B cell (primary cell): ENCODE results near the gene ODC1. TPM values are rescaled to one million over a fixed set of nuclear protein-coding genes. Genes with fewer than 3 reads are reported as not detected.

ENCODE experiments used
- ATAC-seq: fragments of 200-7000 bp; cut with Tn5 transposase; one replicate; pipeline ENCODE4 v1.10.0; 2021; ENCODE audit warnings: low read depth, mild to moderate bottlenecking, moderate number of reproducible peaks, moderate library complexity
- CTCF ChIA-PET: fragments of 350-600 bp; sonication (Branson Sonifier 250); formaldehyde crosslinking; loops from one replicate; lab custom pipeline; 2021; ENCODE audit warnings: antibody characterized with exemption, inconsistent platforms; lab: Charles Lee
- POLR2A ChIA-PET: fragments of 350-600 bp; sonication (Branson Sonifier 250); formaldehyde crosslinking; loops from one replicate; lab custom pipeline; 2021; ENCODE audit warnings: antibody characterized with exemption; lab: Charles Lee
- DNase-seq: peaks from one replicate; pipeline ENCODE4 v3.0.0; 2013
- H2AFZ ChIP-seq: 2 replicates; pipeline ENCODE4 v1.6.1; 2012; ENCODE audit warnings: mild to moderate bottlenecking, low read depth, low read length; ENCODE audit not compliant: insufficient read depth, poor library complexity, severe bottlenecking
- H3K27ac ChIP-seq, 2 donors: 1 replicate in 1 of 2; 2 replicates in 1 of 2; pipeline ENCODE4 v1.5.1; 2012 to 2013; ENCODE audit warnings: low read length in 2 of 2, mild to moderate bottlenecking in 2 of 2, moderate library complexity in 1 of 2
- H3K27me3 ChIP-seq, 4 experiments: fragments of 200-600 bp in 1 of 4; sonication (generic) in 1 of 4; replicated peaks in 1 of 4; 1 replicate in 2 of 4; 2 replicates in 2 of 4; pipeline versions ENCODE4 v1.6.1 to v1.7.0; 2013 to 2016; ENCODE audit warnings: low read length in 3 of 4, mild to moderate bottlenecking in 2 of 4, mixed read lengths in 1 of 4, moderate library complexity in 1 of 4; ENCODE audit not compliant: insufficient read depth in 4 of 4, control insufficient read depth in 3 of 4; ENCODE audit errors: control extremely low read depth in 1 of 4
- H3K36me3 ChIP-seq, 2 experiments: replicated peaks in 1 of 2; 1 replicate in 1 of 2; 2 replicates in 1 of 2; pipeline versions ENCODE4 v1.6.1 to v1.7.1; 2013; ENCODE audit warnings: low read length in 1 of 2; ENCODE audit not compliant: insufficient read depth in 2 of 2, control insufficient read depth in 1 of 2; ENCODE audit errors: control extremely low read depth in 1 of 2, extremely low read depth in 1 of 2
- H3K4me1 ChIP-seq, 2 donors: fragments of 200-600 bp in 1 of 2; sonication (generic) in 1 of 2; 1 replicate in 1 of 2; 2 replicates in 1 of 2; pipeline versions ENCODE4 v1.5.1 to v1.6.1; 2013 to 2017; ENCODE audit warnings: low read length in 2 of 2; ENCODE audit not compliant: control insufficient read depth in 2 of 2, insufficient read depth in 2 of 2
- H3K4me2 ChIP-seq: replicated peaks from 2 replicates; pipeline ENCODE3; 2012; ENCODE audit warnings: mild to moderate bottlenecking, low read depth, low read length; ENCODE audit not compliant: poor library complexity, severe bottlenecking
- H3K4me3 ChIP-seq, 5 experiments: fragments of 200-600 bp in 1 of 5; sonication (generic) in 1 of 5; 1 replicate in 3 of 5; 2 replicates in 2 of 5; pipeline versions ENCODE4 v1.5.1 to v1.7.0; 2011 to 2016; ENCODE audit warnings: low read length in 4 of 5, mild to moderate bottlenecking in 4 of 5, low read depth in 2 of 5, control low read depth in 1 of 5, moderate library complexity in 1 of 5; ENCODE audit not compliant: insufficient read depth in 1 of 5; ENCODE audit errors: control extremely low read depth in 1 of 5, extremely low read depth in 1 of 5
- H3K79me2 ChIP-seq: fragments of 200-600 bp; sonication (generic); one replicate; pipeline ENCODE4 v1.6.0; 2016; ENCODE audit warnings: low read length; ENCODE audit not compliant: control insufficient read depth, insufficient read depth
- H3K9ac ChIP-seq: fragments of 200-600 bp; sonication (generic); 2 replicates; pipeline ENCODE4 v1.6.1; 2017; ENCODE audit warnings: mild to moderate bottlenecking, low read length, moderate library complexity
- H3K9me3 ChIP-seq, 3 donors: one replicate each; pipeline versions ENCODE4 v1.6.1 to v1.7.1; 2013; ENCODE audit warnings: low read length in 2 of 3; ENCODE audit not compliant: control insufficient read depth in 2 of 3, insufficient read depth in 1 of 3; ENCODE audit errors: control extremely low read depth in 1 of 3
- H4K20me1 ChIP-seq: 2 replicates; pipeline ENCODE4 v1.6.0; 2012; ENCODE audit warnings: mild to moderate bottlenecking, low read length; ENCODE audit not compliant: insufficient read depth, control insufficient read depth, poor library complexity, severe bottlenecking
- H3K27ac Mint-ChIP-seq: one replicate; pipeline ENCODE4 v1.8.0; 2021; ENCODE audit warnings: mixed read lengths
- H3K27me3 Mint-ChIP-seq: one replicate; pipeline ENCODE4 v1.8.0; 2021; ENCODE audit warnings: mixed read lengths
- H3K4me1 Mint-ChIP-seq: one replicate; pipeline ENCODE4 v1.8.0; 2021; ENCODE audit warnings: mixed read lengths
- H3K4me3 Mint-ChIP-seq: one replicate; pipeline ENCODE4 v1.8.0; 2021; ENCODE audit warnings: mixed read lengths
- H3K9me3 Mint-ChIP-seq: one replicate; pipeline ENCODE4 v1.8.0; 2022; ENCODE audit warnings: mixed read lengths; ENCODE audit not compliant: insufficient read depth
- CTCF ChIP-seq: fragments of 200-600 bp; IDR thresholded peaks from one replicate; pipeline ENCODE4 v1.8.0; 2022; ENCODE audit warnings: antibody characterized with exemption, mild to moderate bottlenecking
- EZH2 ChIP-seq: IDR thresholded peaks from 2 replicates; pipeline ENCODE4 v1.6.1; 2012; ENCODE audit warnings: borderline replicate concordance, low read depth, mild to moderate bottlenecking, moderate library complexity, low read length; ENCODE audit not compliant: insufficient read depth, poor library complexity, severe bottlenecking
- WGBS: methylation state at CpG from one replicate; pipeline ENCODE4 v1.1.5; 2013; ENCODE audit warnings: missing lambda C conversion rate; ENCODE audit not compliant: insufficient coverage; 5-methylcytosine and 5-hydroxymethylcytosine counted together
- intact Hi-C: fragments of 100-400 bp; cut with micrococcal nuclease; formaldehyde crosslinking; loops from one replicate; pipeline ENCODE4 v1.10.0; 2022
- polyA plus RNA-seq: library from polyadenylated mRNA; depleted of rRNA; stranded (reverse); fragments of >200 nt; gene quantifications from 2 replicates; pipeline ENCODE4 v1.2.3, GENCODE V29; 2012
- total RNA-seq, 2 donors: library from RNA; stranded (reverse); fragments of 120-200 nt in 1 of 2; gene quantifications; 1 replicate in 1 of 2; 2 replicates in 1 of 2; pipeline versions ENCODE4 v1.2.3 to v1.2.4, GENCODE V29; 2013 to 2022

Gene ODC1
- total and polyA plus RNA-seq, 2 donors (not counting 1 experiment from before 2014, with no cell fraction given): 88.7 to 171 TPM

GRCh38 chr2:10430886-10431622, 17.1 kb downstream of the ODC1 start:
- peaks cover 12 to 18% of the 10 kb centered on the region in 2 donors for H3K4me1 ChIP-seq
- no peak overlapping the region for H2AFZ ChIP-seq
- 89% methylated on average over 3 of the region's 8 CpGs for WGBS
- H3K27ac ChIP-seq: no peak overlapping the region
- H3K4me3 ChIP-seq: peak overlapping the region in 1 of 5 experiments; percentile 62
- H3K36me3 ChIP-seq: peaks cover 0 to 13% of the 10 kb centered on the region in 2 experiments
- Mint-ChIP-seq H3K27me3 (no peaks in the 10 kb centered on the region), H3K4me3 (peak overlapping the region; percentile 52), H3K9me3 (no peaks in the 10 kb centered on the region), H3K4me1 (peaks cover 19% of the 10 kb centered on the region), H3K27ac (no peak overlapping the region)
- no peak for DNase-seq
- no peaks in the 10 kb centered on the region for H3K9me3 ChIP-seq
- no peaks in the 10 kb centered on the region for H3K79me2 ChIP-seq
- H3K27me3 ChIP-seq: peaks cover 0 to 4% (median 0%) of the 10 kb centered on the region in 4 experiments
- peak overlapping the region; percentile 85 for H3K4me2 ChIP-seq
- ATAC-seq: no peak
- TF ChIP-seq CTCF: no peak
- TF ChIP-seq EZH2: no peak
- intact Hi-C loops: no loop called here
- H4K20me1 ChIP-seq: no peaks in the 10 kb centered on the region
- ChIA-PET POLR2A (interaction anchor here (0.5 to 0.7 kb wide), 2 partner anchors 11 to 21 kb away, joined by 3 to 6 read pairs; no protein-coding TSS in a partner anchor), CTCF (interaction anchor here (1.8 to 11.0 kb wide), 6 partner anchors 15 to 357 kb away, joined by 4 to 220 read pairs (median 82); partner anchors contain the start of gene CYS1)
- no peak overlapping the region for H3K9ac ChIP-seq

- no peaks in the 10 kb centered on the region for H3K79me2 ChIP-seq
- no peak overlapping the region for H3K4me3 ChIP-seq
- H3K4me3 Mint-ChIP-seq: no peak overlapping the region
- H3K4me1 Mint-ChIP-seq: peaks cover 15% of the 10 kb centered on the region
- H3K27me3 Mint-ChIP-seq: no peaks in the 10 kb centered on the region
- no peak overlapping the region for H3K27ac ChIP-seq
- no peak for ATAC-seq
- H2AFZ ChIP-seq: no peak overlapping the region
- ChIA-PET POLR2A (no interaction called here), CTCF (interaction anchor here (0.8 to 1.6 kb wide), 3 partner anchors 19 to 304 kb away, joined by 3 to 8 read pairs (median 3); no protein-coding TSS in a partner anchor)
- intact Hi-C loops: no loop called here
- H3K36me3 ChIP-seq: peaks cover 0 to 27% of the 10 kb centered on the region in 2 experiments
- no peak overlapping the region for H3K4me2 ChIP-seq
- TF ChIP-seq CTCF (no peak), EZH2 (no peak)
- H3K9me3 Mint-ChIP-seq: no peaks in the 10 kb centered on the region
- 95% methylated on average over 3 of the region's 3 CpGs for WGBS
- H3K9ac ChIP-seq: no peak overlapping the region
- H4K20me1 ChIP-seq: no peaks in the 10 kb centered on the region
- H3K27me3 ChIP-seq: peaks cover 0 to 4% (median 0%) of the 10 kb centered on the region in 4 experiments
- H3K4me1 ChIP-seq: peaks cover 10 to 12% of the 10 kb centered on the region in 2 donors
- DNase-seq: no peak
- no peak overlapping the region for H3K27ac Mint-ChIP-seq
- no peaks in the 10 kb centered on the region for H3K9me3 ChIP-seq
These were observed 19.2 kb downstream of the ODC1 start for GRCh38 chr2:10428924-10429323.
